ENCODE results near the gene DOCK1. TPM values are rescaled to one million over a fixed set of nuclear protein-coding genes. Genes with fewer than 3 reads are reported as not detected.

DOCK1 gene
- polyA plus RNA-seq, 1 donor from 2014 or later, result 2.7 TPM

DNA sequence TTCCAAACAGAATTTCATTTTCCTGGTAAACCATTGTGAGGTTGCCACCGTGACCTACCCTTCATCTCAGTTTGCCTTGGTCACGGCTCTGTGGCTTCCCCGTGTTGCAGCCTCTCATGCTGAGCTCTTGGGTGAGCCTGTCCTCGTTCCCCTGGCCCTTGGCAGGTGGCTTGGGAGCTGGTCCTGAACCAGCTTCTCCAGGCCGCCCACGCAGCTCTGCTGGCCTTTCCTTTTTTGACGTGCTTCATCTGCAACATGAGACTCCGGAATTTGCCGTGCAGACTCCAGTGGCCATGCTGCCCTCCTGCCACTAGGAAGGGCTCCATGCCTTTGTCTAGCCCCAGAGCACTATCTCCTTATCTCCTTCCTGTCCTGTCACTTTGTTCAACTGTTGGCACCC is 550.9 kb downstream of the DOCK1 start:
- no peaks in the 10 kb centered on the region for H3F3A ChIP-seq (ENCODE audit: insufficient read depth, low read length, poor library complexity, severe bottlenecking)
- no peak overlapping the region for H3K27ac ChIP-seq (ENCODE audit: low read length)
- H3K9me2 ChIP-seq (ENCODE audit: insufficient read depth, low read length), result no peaks in the 10 kb centered on the region
- H3K27me3 ChIP-seq (ENCODE audit: insufficient read depth, low read depth, low read length), result no peaks in the 10 kb centered on the region
- no peak overlapping the region for H3K4me2 ChIP-seq (ENCODE audit: low read length)
- TF ChIP-seq TAF1 (IDR thresholded peaks at IDR 0.05; ENCODE audit: low read depth), result no peak
- no peak for TF ChIP-seq SMC3 (conservative IDR thresholded peaks at IDR 0.05; ENCODE audit: poor library complexity)
- no peak for TF ChIP-seq EZH2 (IDR thresholded peaks at IDR 0.05; ENCODE audit: borderline replicate concordance, insufficient read depth, low read length, poor library complexity, severe bottlenecking)
- TF ChIP-seq RAD21 (conservative IDR thresholded peaks at IDR 0.05), result no peak
- TF ChIP-seq MXI1 (conservative IDR thresholded peaks at IDR 0.05; ENCODE audit: poor library complexity, severe bottlenecking), result no peak
- H3K9ac ChIP-seq (ENCODE audit: low read length), result no peak overlapping the region
- H2AFZ ChIP-seq (ENCODE audit: low read depth, low read length), result no peak overlapping the region
- H3K36me3 ChIP-seq (ENCODE audit: insufficient read depth, low read length), result no peaks in the 10 kb centered on the region
- no peak overlapping the region for H3K4me3 ChIP-seq (ENCODE audit: low read length)
- H3K9me3 ChIP-seq (ENCODE audit: low read length), result no peaks in the 10 kb centered on the region
- H4K20me1 ChIP-seq (ENCODE audit: insufficient read depth), result no peaks in the 10 kb centered on the region
- no peaks in the 10 kb centered on the region for H3K79me2 ChIP-seq (replicated peaks; ENCODE audit: insufficient read depth, low read length)

DNA sequence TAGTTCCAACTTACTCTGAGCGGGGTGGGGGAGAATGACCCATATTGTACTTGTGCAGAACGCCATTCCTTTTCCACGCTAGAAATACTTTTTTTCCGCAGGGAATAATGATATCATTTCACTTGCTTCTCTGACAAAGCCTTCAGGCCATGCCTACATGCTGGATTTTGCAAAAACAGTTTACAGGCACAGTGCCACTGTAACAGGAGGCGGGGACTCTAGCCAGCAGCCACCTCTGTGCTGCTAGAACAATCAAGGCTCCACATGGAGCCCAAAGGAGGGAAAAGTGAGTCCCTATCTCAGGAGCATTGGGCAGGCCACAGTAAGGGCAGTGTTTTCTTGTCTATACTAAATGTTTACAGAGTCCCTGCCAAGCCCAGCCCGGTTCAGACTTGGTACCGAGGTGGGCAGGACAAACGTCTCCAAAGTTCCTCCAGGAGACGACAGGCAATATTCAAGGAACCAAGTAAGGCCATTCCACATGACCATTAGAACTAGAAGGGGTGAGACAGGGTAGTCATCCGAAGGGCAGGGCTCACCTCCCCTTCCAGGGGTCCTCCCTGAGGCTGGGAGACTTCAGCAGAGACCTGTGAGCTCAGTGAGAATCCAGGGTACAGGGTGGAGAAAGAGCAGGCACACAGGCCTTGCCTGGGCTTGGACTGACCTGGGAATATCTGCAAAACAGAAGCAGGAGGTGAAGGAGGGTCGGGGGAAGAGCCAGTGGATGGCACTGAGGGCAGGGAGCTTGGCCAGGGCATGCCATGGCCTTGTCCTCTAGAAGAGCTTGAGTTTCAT is 553.0 kb downstream of the DOCK1 start:
- Histone ChIP-seq H3F3A (ENCODE audit: insufficient read depth, low read length, poor library complexity, severe bottlenecking) (no peaks in the 10 kb centered on the region), H3K4me2 (ENCODE audit: low read length) (no peak overlapping the region), H4K20me1 (ENCODE audit: insufficient read depth) (no peaks in the 10 kb centered on the region), H3K4me3 (ENCODE audit: low read length) (no peak overlapping the region), H3K27me3 (ENCODE audit: insufficient read depth, low read depth, low read length) (no peaks in the 10 kb centered on the region), H3K9me2 (ENCODE audit: insufficient read depth, low read length) (no peaks in the 10 kb centered on the region), H3K27ac (ENCODE audit: low read length) (no peak overlapping the region), H2AFZ (ENCODE audit: low read depth, low read length) (no peak overlapping the region), H3K79me2 (replicated peaks; ENCODE audit: insufficient read depth, low read length) (no peaks in the 10 kb centered on the region), H3K9ac (ENCODE audit: low read length) (no peak overlapping the region), H3K9me3 (ENCODE audit: low read length) (no peaks in the 10 kb centered on the region), H3K36me3 (ENCODE audit: insufficient read depth, low read length) (no peaks in the 10 kb centered on the region)
- no peak for TF ChIP-seq RAD21 (conservative IDR thresholded peaks at IDR 0.05)
- TF ChIP-seq, protein P1, sequence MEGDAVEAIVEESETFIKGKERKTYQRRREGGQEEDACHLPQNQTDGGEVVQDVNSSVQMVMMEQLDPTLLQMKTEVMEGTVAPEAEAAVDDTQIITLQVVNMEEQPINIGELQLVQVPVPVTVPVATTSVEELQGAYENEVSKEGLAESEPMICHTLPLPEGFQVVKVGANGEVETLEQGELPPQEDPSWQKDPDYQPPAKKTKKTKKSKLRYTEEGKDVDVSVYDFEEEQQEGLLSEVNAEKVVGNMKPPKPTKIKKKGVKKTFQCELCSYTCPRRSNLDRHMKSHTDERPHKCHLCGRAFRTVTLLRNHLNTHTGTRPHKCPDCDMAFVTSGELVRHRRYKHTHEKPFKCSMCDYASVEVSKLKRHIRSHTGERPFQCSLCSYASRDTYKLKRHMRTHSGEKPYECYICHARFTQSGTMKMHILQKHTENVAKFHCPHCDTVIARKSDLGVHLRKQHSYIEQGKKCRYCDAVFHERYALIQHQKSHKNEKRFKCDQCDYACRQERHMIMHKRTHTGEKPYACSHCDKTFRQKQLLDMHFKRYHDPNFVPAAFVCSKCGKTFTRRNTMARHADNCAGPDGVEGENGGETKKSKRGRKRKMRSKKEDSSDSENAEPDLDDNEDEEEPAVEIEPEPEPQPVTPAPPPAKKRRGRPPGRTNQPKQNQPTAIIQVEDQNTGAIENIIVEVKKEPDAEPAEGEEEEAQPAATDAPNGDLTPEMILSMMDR (IDR thresholded peaks at IDR 0.05; ENCODE audit: poor library complexity, severe bottlenecking), result no peak
- no peak for TF ChIP-seq POLR2AphosphoS5 (IDR thresholded peaks at IDR 0.05)
- no peak for TF ChIP-seq EZH2 (IDR thresholded peaks at IDR 0.05; ENCODE audit: borderline replicate concordance, insufficient read depth, low read length, poor library complexity, severe bottlenecking)
- no peak for TF ChIP-seq TAF1 (IDR thresholded peaks at IDR 0.05; ENCODE audit: low read depth)
- TF ChIP-seq, protein P2, sequence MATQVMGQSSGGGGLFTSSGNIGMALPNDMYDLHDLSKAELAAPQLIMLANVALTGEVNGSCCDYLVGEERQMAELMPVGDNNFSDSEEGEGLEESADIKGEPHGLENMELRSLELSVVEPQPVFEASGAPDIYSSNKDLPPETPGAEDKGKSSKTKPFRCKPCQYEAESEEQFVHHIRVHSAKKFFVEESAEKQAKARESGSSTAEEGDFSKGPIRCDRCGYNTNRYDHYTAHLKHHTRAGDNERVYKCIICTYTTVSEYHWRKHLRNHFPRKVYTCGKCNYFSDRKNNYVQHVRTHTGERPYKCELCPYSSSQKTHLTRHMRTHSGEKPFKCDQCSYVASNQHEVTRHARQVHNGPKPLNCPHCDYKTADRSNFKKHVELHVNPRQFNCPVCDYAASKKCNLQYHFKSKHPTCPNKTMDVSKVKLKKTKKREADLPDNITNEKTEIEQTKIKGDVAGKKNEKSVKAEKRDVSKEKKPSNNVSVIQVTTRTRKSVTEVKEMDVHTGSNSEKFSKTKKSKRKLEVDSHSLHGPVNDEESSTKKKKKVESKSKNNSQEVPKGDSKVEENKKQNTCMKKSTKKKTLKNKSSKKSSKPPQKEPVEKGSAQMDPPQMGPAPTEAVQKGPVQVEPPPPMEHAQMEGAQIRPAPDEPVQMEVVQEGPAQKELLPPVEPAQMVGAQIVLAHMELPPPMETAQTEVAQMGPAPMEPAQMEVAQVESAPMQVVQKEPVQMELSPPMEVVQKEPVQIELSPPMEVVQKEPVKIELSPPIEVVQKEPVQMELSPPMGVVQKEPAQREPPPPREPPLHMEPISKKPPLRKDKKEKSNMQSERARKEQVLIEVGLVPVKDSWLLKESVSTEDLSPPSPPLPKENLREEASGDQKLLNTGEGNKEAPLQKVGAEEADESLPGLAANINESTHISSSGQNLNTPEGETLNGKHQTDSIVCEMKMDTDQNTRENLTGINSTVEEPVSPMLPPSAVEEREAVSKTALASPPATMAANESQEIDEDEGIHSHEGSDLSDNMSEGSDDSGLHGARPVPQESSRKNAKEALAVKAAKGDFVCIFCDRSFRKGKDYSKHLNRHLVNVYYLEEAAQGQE (IDR thresholded peaks at IDR 0.05; ENCODE audit: borderline replicate concordance), result no peak
- TF ChIP-seq EP300 (conservative IDR thresholded peaks at IDR 0.05; ENCODE audit: poor library complexity, severe bottlenecking), result no peak
- no peak for TF ChIP-seq SMC3 (conservative IDR thresholded peaks at IDR 0.05; ENCODE audit: poor library complexity)
- no peak for TF ChIP-seq MXI1 (conservative IDR thresholded peaks at IDR 0.05; ENCODE audit: poor library complexity, severe bottlenecking)

Data from neural cell (in vitro differentiated cells).